Measurements from ENCODE around the gene RPL38. TPM values are rescaled to one million over a fixed set of nuclear protein-coding genes. Genes with fewer than 3 reads are reported as not detected.

Gene RPL38
- total RNA-seq, 1 donor from 2014 or later = 1,161 TPM

GRCh38 chr17:74227271-74228080, 24.0 kb downstream of the RPL38 start:
- no peak for DNase-seq (ENCODE audit: low spot score)
- Mint-ChIP-seq H3K36me3 (ENCODE audit: low read depth) (peaks cover 4% of the 10 kb centered on the region), H3K4me1 (ENCODE audit: low read depth) (no peaks in the 10 kb centered on the region), H3K4me3 (no peak overlapping the region), H3K27ac (no peak overlapping the region), H3K9me3 (no peaks in the 10 kb centered on the region), H3K27me3 (ENCODE audit: insufficient read depth) (no peaks in the 10 kb centered on the region)
- intact Hi-C loops (cut with micrococcal nuclease) = no loop called here

GRCh38 chr17:74228306-74228978, 25.0 kb downstream of the RPL38 start:
- intact Hi-C loops (cut with micrococcal nuclease) = no loop called here
- Mint-ChIP-seq H3K27ac (no peak overlapping the region), H3K4me1 (ENCODE audit: low read depth) (no peaks in the 10 kb centered on the region), H3K9me3 (no peaks in the 10 kb centered on the region), H3K4me3 (no peak overlapping the region), H3K27me3 (ENCODE audit: insufficient read depth) (no peaks in the 10 kb centered on the region), H3K36me3 (ENCODE audit: low read depth) (peaks cover 4% of the 10 kb centered on the region)
- no peak for DNase-seq (ENCODE audit: low spot score)

GRCh38 chr17:74230896-74231295, 27.4 kb downstream of the RPL38 start:
- Mint-ChIP-seq H3K27me3 (ENCODE audit: insufficient read depth) (no peaks in the 10 kb centered on the region), H3K27ac (no peak overlapping the region), H3K4me1 (ENCODE audit: low read depth) (peaks cover 6% of the 10 kb centered on the region), H3K4me3 (no peak overlapping the region), H3K36me3 (ENCODE audit: low read depth) (peaks cover 4% of the 10 kb centered on the region), H3K9me3 (no peaks in the 10 kb centered on the region)
- no peak for DNase-seq (ENCODE audit: low spot score)
- intact Hi-C loops (cut with micrococcal nuclease) = no loop called here

- Mint-ChIP-seq H3K27me3 (ENCODE audit: insufficient read depth) (no peaks in the 10 kb centered on the region), H3K36me3 (ENCODE audit: low read depth) (peaks cover 3% of the 10 kb centered on the region), H3K9me3 (no peaks in the 10 kb centered on the region), H3K4me3 (no peak overlapping the region), H3K27ac (no peak overlapping the region), H3K4me1 (ENCODE audit: low read depth) (peaks cover 6% of the 10 kb centered on the region)
- no peak for DNase-seq (ENCODE audit: low spot score)
- intact Hi-C loops (cut with micrococcal nuclease) = no loop called here
Measured at GRCh38 chr17:74231928-74232907, 28.7 kb downstream of the RPL38 start.

- no peaks in the 10 kb centered on the region for H3K9me3 Mint-ChIP-seq
- intact Hi-C loops (cut with micrococcal nuclease) = no loop called here
Measured at GRCh38 chr17:74233937-74234336, 30.5 kb downstream of the RPL38 start.

GRCh38 chr17:74234486-74234885, 31.0 kb downstream of the RPL38 start:
- H3K27ac Mint-ChIP-seq = no peak overlapping the region
- H3K4me1 Mint-ChIP-seq (ENCODE audit: low read depth) = peaks cover 6% of the 10 kb centered on the region
- no peak for DNase-seq (ENCODE audit: low spot score)
- H3K4me3 Mint-ChIP-seq = no peak overlapping the region
- intact Hi-C loops (cut with micrococcal nuclease) = no loop called here
- H3K9me3 Mint-ChIP-seq = no peaks in the 10 kb centered on the region
- no peaks in the 10 kb centered on the region for H3K36me3 Mint-ChIP-seq (ENCODE audit: low read depth)
- H3K27me3 Mint-ChIP-seq (ENCODE audit: insufficient read depth) = no peaks in the 10 kb centered on the region

More at GRCh38 chr17:74233937-74234336, 30.5 kb downstream of the RPL38 start:
- DNase-seq (ENCODE audit: low spot score) = no peak
- Mint-ChIP-seq H3K27ac (no peak overlapping the region), H3K4me1 (ENCODE audit: low read depth) (peaks cover 6% of the 10 kb centered on the region), H3K27me3 (ENCODE audit: insufficient read depth) (no peaks in the 10 kb centered on the region), H3K4me3 (no peak overlapping the region), H3K36me3 (ENCODE audit: low read depth) (no peaks in the 10 kb centered on the region)

- Mint-ChIP-seq H3K4me1 (ENCODE audit: low read depth) (peaks cover 6% of the 10 kb centered on the region), H3K27ac (no peak overlapping the region), H3K27me3 (ENCODE audit: insufficient read depth) (no peaks in the 10 kb centered on the region), H3K36me3 (ENCODE audit: low read depth) (no peaks in the 10 kb centered on the region), H3K4me3 (no peak overlapping the region), H3K9me3 (no peaks in the 10 kb centered on the region)
- intact Hi-C loops (cut with micrococcal nuclease) = no loop called here
- no peak for DNase-seq (ENCODE audit: low spot score)
Measured at GRCh38 chr17:74235040-74235581, 31.6 kb downstream of the RPL38 start.

GRCh38 chr17:74235911-74236371, 32.5 kb downstream of the RPL38 start:
- Mint-ChIP-seq H3K9me3 (no peaks in the 10 kb centered on the region), H3K4me1 (ENCODE audit: low read depth) (peaks cover 6% of the 10 kb centered on the region), H3K4me3 (no peak overlapping the region), H3K27me3 (ENCODE audit: insufficient read depth) (no peaks in the 10 kb centered on the region), H3K27ac (no peak overlapping the region), H3K36me3 (ENCODE audit: low read depth) (no peaks in the 10 kb centered on the region)
- DNase-seq (ENCODE audit: low spot score) = no peak
- intact Hi-C loops (cut with micrococcal nuclease) = no loop called here

- Mint-ChIP-seq H3K36me3 (ENCODE audit: low read depth) (no peaks in the 10 kb centered on the region), H3K27me3 (ENCODE audit: insufficient read depth) (no peaks in the 10 kb centered on the region)
Measured at GRCh38 chr17:74237321-74237720, 33.8 kb downstream of the RPL38 start.

GRCh38 chr17:74239172-74239571, 35.7 kb downstream of the RPL38 start:
- Mint-ChIP-seq H3K4me1 (ENCODE audit: low read depth) (peaks cover 6% of the 10 kb centered on the region), H3K27ac (no peak overlapping the region), H3K27me3 (ENCODE audit: insufficient read depth) (no peaks in the 10 kb centered on the region), H3K36me3 (ENCODE audit: low read depth) (no peaks in the 10 kb centered on the region), H3K4me3 (no peak overlapping the region), H3K9me3 (no peaks in the 10 kb centered on the region)
- DNase-seq (ENCODE audit: low spot score) = no peak
- intact Hi-C loops (cut with micrococcal nuclease) = no loop called here

More at GRCh38 chr17:74237321-74237720, 33.8 kb downstream of the RPL38 start:
- no peak for DNase-seq (ENCODE audit: low spot score)
- Mint-ChIP-seq H3K4me3 (no peak overlapping the region), H3K9me3 (no peaks in the 10 kb centered on the region), H3K4me1 (ENCODE audit: low read depth) (peaks cover 6% of the 10 kb centered on the region), H3K27ac (no peak overlapping the region)
- intact Hi-C loops (cut with micrococcal nuclease) = no loop called here

GRCh38 chr17:74240618-74241205, 37.2 kb downstream of the RPL38 start:
- no peak overlapping the region for H3K27ac Mint-ChIP-seq
- DNase-seq (ENCODE audit: low spot score) = no peak

GRCh38 chr17:74241431-74241830, 38.0 kb downstream of the RPL38 start:
- Mint-ChIP-seq H3K36me3 (ENCODE audit: low read depth) (peaks cover under 1% of the 10 kb centered on the region), H3K4me1 (ENCODE audit: low read depth) (no peaks in the 10 kb centered on the region), H3K27me3 (ENCODE audit: insufficient read depth) (no peaks in the 10 kb centered on the region), H3K27ac (no peak overlapping the region), H3K9me3 (no peaks in the 10 kb centered on the region), H3K4me3 (no peak overlapping the region)
- intact Hi-C loops (cut with micrococcal nuclease) = no loop called here
- DNase-seq (ENCODE audit: low spot score) = no peak

More at GRCh38 chr17:74240618-74241205, 37.2 kb downstream of the RPL38 start:
- intact Hi-C loops (cut with micrococcal nuclease) = no loop called here
- no peaks in the 10 kb centered on the region for H3K9me3 Mint-ChIP-seq
- H3K4me1 Mint-ChIP-seq (ENCODE audit: low read depth) = no peaks in the 10 kb centered on the region
- no peak overlapping the region for H3K4me3 Mint-ChIP-seq
- no peaks in the 10 kb centered on the region for H3K36me3 Mint-ChIP-seq (ENCODE audit: low read depth)
- H3K27me3 Mint-ChIP-seq (ENCODE audit: insufficient read depth) = no peaks in the 10 kb centered on the region
